Panc1 (cell line): ENCODE data around the gene STXBP4. TPM values are rescaled to one million over a fixed set of nuclear protein-coding genes. Genes with fewer than 3 reads are reported as not detected.

Source experiments
- ATAC-seq: fragments of 200-7000 bp; cut with Tn5 transposase; 2 replicates; pipeline ENCODE4 v1.9.1; 2020; ENCODE audit warnings: mild to moderate bottlenecking, moderate library complexity
- BruUV-seq: library from RNA; stranded (reverse); fragments of 400-500 nt; replicated peaks from 2 replicates; lab custom pipeline; 2021; lab: Mats Ljungman, UMichigan
- CTCF ChIA-PET: fragments of 300-600 bp; sonication (Branson Sonifier 250); formaldehyde crosslinking; loops from one replicate; lab custom pipeline; 2022; ENCODE audit warnings: antibody characterized with exemption; lab: Charles Lee
- POLR2A ChIA-PET: fragments of 300-600 bp; sonication (Branson Sonifier 250); formaldehyde crosslinking; loops from one replicate; lab custom pipeline; 2022; ENCODE audit warnings: antibody characterized with exemption; lab: Charles Lee
- DNase-seq: peaks from one replicate; pipeline ENCODE4 v3.0.0-alpha.2; 2010; ENCODE audit warnings: low read depth, low spot score
- H3K27ac ChIP-seq: 2 replicates; pipeline ENCODE4 v1.5.1; 2011; ENCODE audit warnings: mild to moderate bottlenecking, low read length, inconsistent platforms
- H3K27me3 ChIP-seq: fragments of 200-500 bp; sonication (Bioruptor generic); 2 replicates; pipeline ENCODE4 v1.6.0; 2014; ENCODE audit warnings: low read length, inconsistent platforms; ENCODE audit not compliant: control insufficient read depth, insufficient read depth
- H3K36me3 ChIP-seq: fragments of 200-500 bp; sonication (Bioruptor generic); 2 replicates; pipeline ENCODE4 v1.5.1; 2014; ENCODE audit warnings: inconsistent platforms, mild to moderate bottlenecking, low read length, moderate library complexity; ENCODE audit not compliant: control insufficient read depth, insufficient read depth
- H3K4me1 ChIP-seq: 2 replicates; pipeline ENCODE4 v1.5.1; 2011; ENCODE audit warnings: inconsistent platforms, mild to moderate bottlenecking, low read length, moderate library complexity; ENCODE audit not compliant: control insufficient read depth, insufficient read depth
- H3K4me3 ChIP-seq, 2 experiments: 2 replicates each; pipeline ENCODE4 v1.5.1; 2011 to 2012; ENCODE audit warnings: low read depth in 2 of 2, low read length in 2 of 2, mild to moderate bottlenecking in 2 of 2, inconsistent platforms in 1 of 2, moderate library complexity in 1 of 2
- H3K9me3 ChIP-seq: fragments of 200-500 bp; sonication (Bioruptor generic); 2 replicates; pipeline ENCODE4 v1.5.1; 2014; ENCODE audit warnings: low read depth, mild to moderate bottlenecking, inconsistent platforms, low read length, moderate library complexity; ENCODE audit not compliant: control insufficient read depth, insufficient read depth
- CTCF ChIP-seq: fragments of 450-650 bp; IDR thresholded peaks from 2 replicates; pipeline ENCODE4 v1.5.1; 2017; ENCODE audit warnings: mild to moderate bottlenecking
- POLR2AphosphoS5 ChIP-seq: IDR thresholded peaks from 2 replicates; pipeline ENCODE4 v1.6.1; 2012; ENCODE audit warnings: mild to moderate bottlenecking, low read depth, low read length, moderate library complexity
- REST ChIP-seq, 2 experiments: IDR thresholded peaks; 2 replicates each; pipeline ENCODE4 v1.6.1; 2011 to 2012; ENCODE audit warnings: low read depth in 2 of 2, control low read depth in 1 of 2, low read length in 1 of 2, mild to moderate bottlenecking in 1 of 2, moderate library complexity in 1 of 2; ENCODE audit not compliant: insufficient read depth in 1 of 2
- SIN3A ChIP-seq: IDR thresholded peaks from 2 replicates; pipeline ENCODE4 v1.6.1; 2012; ENCODE audit warnings: low read depth, mild to moderate bottlenecking, low read length, moderate library complexity, borderline replicate concordance; ENCODE audit not compliant: insufficient read depth
- TCF7L2 ChIP-seq: IDR thresholded peaks from 2 replicates; pipeline ENCODE4 v1.6.1; 2011; ENCODE audit warnings: mild to moderate bottlenecking, low read depth, low read length, inconsistent platforms
- in situ Hi-C: cut with HindIII; loops from 2 replicates; pipeline ENCODE4 v1.10.0; 2016; ENCODE audit warnings: low sequenced_read_pairs, low pct_unique_long_range_greater_than_20kb
- intact Hi-C: fragments of 100-400 bp; cut with micrococcal nuclease; formaldehyde crosslinking; loops from one replicate; pipeline ENCODE4 v1.10.0; 2022; ENCODE audit not compliant: unreplicated experiment
- total RNA-seq: library from RNA; stranded (reverse); gene quantifications from one replicate; pipeline ENCODE4 v1.2.1, GENCODE V29; 2021; ENCODE audit not compliant: unreplicated experiment

STXBP4 gene
- total RNA-seq, 1 experiment from 2014 or later: 12.8 TPM

GRCh38 chr17:55162556-55162946, 194.0 kb downstream of the STXBP4 start:
- Histone ChIP-seq H3K4me3 (no peak overlapping the region), H3K4me1 (no peaks in the 10 kb centered on the region), H3K36me3 (no peaks in the 10 kb centered on the region), H3K27me3 (no peaks in the 10 kb centered on the region), H3K9me3 (no peaks in the 10 kb centered on the region), H3K27ac (no peak overlapping the region)
- intact Hi-C loops: no loop called here
- no peak for ATAC-seq
- in situ Hi-C loops: no loop called here
- POLR2A ChIA-PET: no interaction called here
- DNase-seq: no peak
- CTCF ChIA-PET: no interaction called here
- TF ChIP-seq CTCF (no peak), TCF7L2 (no peak), SIN3A (no peak)
- no TSS peak for BruUV-seq

- 0 out of 2 replicates have a peak, but pooled peaks cover 2% of the 10 kb centered on the region for H3K36me3 ChIP-seq
These were observed 194.8 kb downstream of the STXBP4 start for GRCh38 chr17:55163408-55163807.

More at GRCh38 chr17:55163408-55163807, 194.8 kb downstream of the STXBP4 start:
- in situ Hi-C loops: no loop called here
- H3K4me1 ChIP-seq: no peaks in the 10 kb centered on the region
- no TSS peak for BruUV-seq
- TF ChIP-seq POLR2AphosphoS5 (no peak), REST (IDR thresholded peaks at IDR 0.05; ENCODE audit: insufficient read depth in 1 of 2, low read depth in 2 of 2, low read length in 1 of 2) (no peak), CTCF (no peak), TCF7L2 (no peak), SIN3A (no peak)
- POLR2A ChIA-PET: no interaction called here
- CTCF ChIA-PET: no interaction called here
- ATAC-seq: no peak
- H3K4me3 ChIP-seq: no peak overlapping the region
- no peaks in the 10 kb centered on the region for H3K27me3 ChIP-seq
- H3K27ac ChIP-seq: no peak overlapping the region
- DNase-seq: no peak
- H3K9me3 ChIP-seq: no peaks in the 10 kb centered on the region
- intact Hi-C loops: no loop called here
